H1 (cell line): ENCODE data around the gene SLC25A6. TPM values are rescaled to one million over a fixed set of nuclear protein-coding genes. Genes with fewer than 3 reads are reported as not detected.

Experiments
- CTCF ChIA-PET: fragments of 300-600 bp; sonication (Branson Sonifier 250); formaldehyde crosslinking; loops from one replicate; lab custom pipeline; 2021; ENCODE audit not compliant: partially characterized antibody; lab: Charles Lee
- POLR2A ChIA-PET: fragments of 300-600 bp; sonication (Branson Sonifier 250); formaldehyde crosslinking; loops from one replicate; lab custom pipeline; 2021; ENCODE audit warnings: inconsistent platforms; ENCODE audit not compliant: partially characterized antibody; lab: Charles Lee
- DNase-seq, 2 experiments: peaks; one replicate each; pipeline versions ENCODE4 v3.0.0 to v3.0.0-alpha.2; 2010 to 2022; ENCODE audit warnings: low spot score in 2 of 2, low read depth in 1 of 2, mixed read lengths in 1 of 2
- FAIRE-seq: peaks from 2 replicates; lab custom pipeline; 2011; peaks lifted over from hg19 to GRCh38; lab: Jason Lieb, UNC
- H2AFZ ChIP-seq: 2 replicates; pipeline ENCODE4 v1.8.1; 2012; ENCODE audit warnings: low read length, inconsistent platforms
- H2AK5ac ChIP-seq: 2 replicates; pipeline ENCODE4 v1.6.1; 2013; ENCODE audit warnings: low read depth, low read length
- H2BK120ac ChIP-seq: replicated peaks from 2 replicates; pipeline ENCODE3; 2013; ENCODE audit warnings: low read depth, low read length, inconsistent platforms
- H2BK12ac ChIP-seq: 2 replicates; pipeline ENCODE4 v1.6.1; 2013; ENCODE audit warnings: low read depth, low read length
- H2BK15ac ChIP-seq: 2 replicates; pipeline ENCODE4 v1.6.1; 2013; ENCODE audit warnings: low read length
- H2BK20ac ChIP-seq: 2 replicates; pipeline ENCODE4 v1.6.1; 2013; ENCODE audit warnings: low read length
- H2BK5ac ChIP-seq: 2 replicates; pipeline ENCODE4 v1.6.1; 2013; ENCODE audit warnings: low read depth, low read length
- H3K14ac ChIP-seq: 2 replicates; pipeline ENCODE4 v1.6.1; 2013; ENCODE audit warnings: inconsistent platforms; ENCODE audit not compliant: insufficient read length
- H3K18ac ChIP-seq: 2 replicates; pipeline ENCODE4 v1.6.1; 2013; ENCODE audit warnings: low read length; ENCODE audit errors: extremely low read depth
- H3K23ac ChIP-seq: 2 replicates; pipeline ENCODE4 v1.6.1; 2013; ENCODE audit warnings: inconsistent platforms; ENCODE audit not compliant: insufficient read length
- H3K23me2 ChIP-seq: 2 replicates; pipeline ENCODE4 v1.6.1; 2013; ENCODE audit warnings: low read depth, low read length
- H3K27ac ChIP-seq: 2 replicates; pipeline ENCODE4 v1.6.1; 2011; ENCODE audit warnings: low read depth, low read length, inconsistent platforms
- H3K27me3 ChIP-seq, 4 experiments: replicated peaks in 1 of 4; 1 replicate in 1 of 4; 2 replicates in 3 of 4; pipeline versions ENCODE4 v1.6.1 to v1.8.1; 2011 to 2013; ENCODE audit warnings: low read length in 3 of 4, mild to moderate bottlenecking in 3 of 4, inconsistent platforms in 2 of 4, mixed read lengths in 2 of 4, moderate library complexity in 1 of 4; ENCODE audit not compliant: control insufficient read depth in 3 of 4, insufficient read depth in 3 of 4; ENCODE audit errors: extremely low read depth in 1 of 4
- H3K36me3 ChIP-seq, 4 experiments: 2 replicates each; pipeline versions ENCODE4 v1.6.1 to v1.8.1; 2011 to 2013; ENCODE audit warnings: mild to moderate bottlenecking in 4 of 4, low read length in 3 of 4, moderate library complexity in 2 of 4, control low read depth in 1 of 4, inconsistent platforms in 1 of 4; ENCODE audit not compliant: insufficient read depth in 4 of 4, control insufficient read depth in 2 of 4
- H3K4ac ChIP-seq: replicated peaks from 2 replicates; pipeline ENCODE3; 2013; ENCODE audit warnings: low read length, low read depth, mixed read lengths, inconsistent platforms; ENCODE audit not compliant: insufficient read length
- H3K4me1 ChIP-seq, 4 experiments: replicated peaks in 1 of 4; 1 replicate in 1 of 4; 2 replicates in 3 of 4; pipeline versions ENCODE4 v1.6.1 to v1.8.1; 2011 to 2013; ENCODE audit warnings: low read length in 3 of 4, inconsistent platforms in 2 of 4, mixed read lengths in 1 of 4; ENCODE audit not compliant: insufficient read depth in 4 of 4, control insufficient read depth in 3 of 4
- H3K4me2 ChIP-seq, 2 experiments: 2 replicates each; pipeline versions ENCODE4 v1.6.1 to v1.8.1; 2011 to 2013; ENCODE audit warnings: low read depth in 2 of 2, low read length in 2 of 2, control low read depth in 1 of 2, inconsistent platforms in 1 of 2, mild to moderate bottlenecking in 1 of 2; ENCODE audit not compliant: insufficient read depth in 1 of 2
- H3K4me3 ChIP-seq, 4 experiments: fragments of 200-600, 300-600 bp in 1 of 4; sonication (generic), shearing (Covaris generic), sonication (Bioruptor Twin) in 1 of 4; 2 replicates each; pipeline versions ENCODE4 v1.5.1 to v1.8.1; 2011 to 2016; ENCODE audit warnings: low read length in 4 of 4, low read depth in 3 of 4, control low read depth in 2 of 4, inconsistent platforms in 2 of 4, mild to moderate bottlenecking in 2 of 4, mixed read lengths in 1 of 4, moderate library complexity in 1 of 4; ENCODE audit not compliant: insufficient read depth in 2 of 4; ENCODE audit errors: extremely low read depth in 1 of 4
- H3K56ac ChIP-seq: replicated peaks from 2 replicates; pipeline ENCODE3; 2013; ENCODE audit warnings: low read depth, mild to moderate bottlenecking, mixed read lengths, low read length, inconsistent platforms; ENCODE audit not compliant: insufficient read length
- H3K79me1 ChIP-seq: 2 replicates; pipeline ENCODE4 v1.6.1; 2013; ENCODE audit warnings: low read depth, low read length, control low read depth
- H3K79me2 ChIP-seq, 2 experiments: 2 replicates each; pipeline versions ENCODE4 v1.6.1 to v1.8.1; 2012 to 2013; ENCODE audit warnings: low read length in 2 of 2, mild to moderate bottlenecking in 2 of 2, inconsistent platforms in 1 of 2; ENCODE audit not compliant: insufficient read depth in 2 of 2, control insufficient read depth in 1 of 2
- H3K9ac ChIP-seq, 4 experiments: replicated peaks in 1 of 4; 1 replicate in 1 of 4; 2 replicates in 3 of 4; pipeline versions ENCODE4 v1.6.1 to v1.8.1; 2011 to 2013; ENCODE audit warnings: low read depth in 3 of 4, low read length in 3 of 4, control low read depth in 2 of 4, mild to moderate bottlenecking in 2 of 4, moderate library complexity in 2 of 4, inconsistent platforms in 1 of 4; ENCODE audit errors: extremely low read depth in 1 of 4
- H3K9me3 ChIP-seq, 2 experiments: 2 replicates each; pipeline versions ENCODE4 v1.6.1 to v1.8.1; 2012 to 2013; ENCODE audit warnings: mild to moderate bottlenecking in 2 of 2, moderate library complexity in 2 of 2, control low read depth in 1 of 2, inconsistent platforms in 1 of 2, low read depth in 1 of 2, low read length in 1 of 2, mixed read lengths in 1 of 2; ENCODE audit not compliant: insufficient read depth in 2 of 2
- H4K20me1 ChIP-seq, 2 experiments: replicated peaks in 1 of 2; 2 replicates each; pipeline versions ENCODE3 to v1.8.1; 2011 to 2013; ENCODE audit warnings: inconsistent platforms in 2 of 2, low read length in 2 of 2, mild to moderate bottlenecking in 1 of 2; ENCODE audit not compliant: insufficient read depth in 2 of 2, control insufficient read depth in 1 of 2
- H4K5ac ChIP-seq: 2 replicates; pipeline ENCODE4 v1.6.1; 2013; ENCODE audit warnings: low read length, low read depth, mixed read lengths, inconsistent platforms; ENCODE audit not compliant: insufficient read length
- H4K8ac ChIP-seq: 2 replicates; pipeline ENCODE4 v1.8.0; 2013; ENCODE audit warnings: mild to moderate bottlenecking, moderate library complexity, low read length, inconsistent platforms; ENCODE audit not compliant: insufficient read depth; ENCODE audit errors: extremely low read depth
- H4K91ac ChIP-seq: replicated peaks from 2 replicates; pipeline ENCODE3; 2013; ENCODE audit warnings: low read length, mixed read lengths, inconsistent platforms; ENCODE audit not compliant: insufficient read length
- BACH1 ChIP-seq: IDR thresholded peaks from 2 replicates; pipeline ENCODE4 v1.6.1; 2012; ENCODE audit warnings: low read length, improper control_type of control experiment
- CBX8 ChIP-seq: fragments of 300-800, 300-1000 bp; sonication (generic); IDR thresholded peaks from 2 replicates; pipeline ENCODE4 v1.7.1; 2016; ENCODE audit warnings: low read depth, low read length, borderline replicate concordance
- SP1 ChIP-seq: IDR thresholded peaks from 2 replicates; pipeline ENCODE4 v1.6.1; 2011; ENCODE audit warnings: low read depth, low read length
- SP4 ChIP-seq: IDR thresholded peaks from 2 replicates; pipeline ENCODE4 v1.6.1; 2012; ENCODE audit warnings: low read length, inconsistent platforms
- TCF12 ChIP-seq: IDR thresholded peaks from 2 replicates; pipeline ENCODE4 v1.6.1; 2011; ENCODE audit warnings: low read depth, mild to moderate bottlenecking, low read length
- WGBS, 2 experiments: shearing (Covaris generic) in 1 of 2; methylation state at CpG; one replicate each; pipeline versions ENCODE4 v1.1.6 to v1.1.7; 2013 to 2015; ENCODE audit warnings: low lambda C conversion rate in 2 of 2, mixed read lengths in 2 of 2, inconsistent platforms in 1 of 2, low coverage in 1 of 2, missing lambda C conversion rate in 1 of 2; ENCODE audit not compliant: insufficient replicate concordance in 2 of 2, insufficient coverage in 1 of 2, insufficient read length in 1 of 2; ENCODE audit errors: extremely low coverage in 1 of 2, missing lambda C conversion rate in 1 of 2; 5-methylcytosine and 5-hydroxymethylcytosine counted together
- polyA plus RNA-seq, 7 experiments: library from polyadenylated mRNA; depleted of rRNA in 3 of 7; stranded (reverse) in 5 of 7; unstranded in 2 of 7; fragments of >200 nt in 5 of 7; fragments of 200-250 nt in 2 of 7; gene quantifications; 1 replicate in 5 of 7; 2 replicates in 1 of 7; 4 replicates in 1 of 7; pipeline versions ENCODE4 v1.2.1 to v1.2.3, GENCODE V29; 2011 to 2013; ENCODE audit warnings: missing spikeins in 2 of 7, mixed read lengths in 2 of 7
- total RNA-seq: library from RNA; stranded (reverse); fragmentation: NEBNext Ultra II Directional; extraction: Animal tissue kit (Norgen Biotek cat#: 25700); gene quantifications from 2 replicates; pipeline ENCODE4 v1.2.1, GENCODE V29; 2021
- TF ChIP-seq, protein P1 (sequence below): IDR thresholded peaks from 2 replicates; pipeline ENCODE4 v1.6.1; 2011; ENCODE audit warnings: low read length, improper control_type of control experiment
- TF ChIP-seq, protein P2 (sequence below): IDR thresholded peaks from 2 replicates; pipeline ENCODE4 v1.6.1; 2011; ENCODE audit warnings: low read depth, mild to moderate bottlenecking, low read length; ENCODE audit not compliant: insufficient read depth

Gene SLC25A6
- total and polyA plus RNA-seq, 2 of the 8 experiments (the other 6 are each of a cell fraction or from before 2014, with no cell fraction given), result 487 to 1,220 TPM

DNA sequence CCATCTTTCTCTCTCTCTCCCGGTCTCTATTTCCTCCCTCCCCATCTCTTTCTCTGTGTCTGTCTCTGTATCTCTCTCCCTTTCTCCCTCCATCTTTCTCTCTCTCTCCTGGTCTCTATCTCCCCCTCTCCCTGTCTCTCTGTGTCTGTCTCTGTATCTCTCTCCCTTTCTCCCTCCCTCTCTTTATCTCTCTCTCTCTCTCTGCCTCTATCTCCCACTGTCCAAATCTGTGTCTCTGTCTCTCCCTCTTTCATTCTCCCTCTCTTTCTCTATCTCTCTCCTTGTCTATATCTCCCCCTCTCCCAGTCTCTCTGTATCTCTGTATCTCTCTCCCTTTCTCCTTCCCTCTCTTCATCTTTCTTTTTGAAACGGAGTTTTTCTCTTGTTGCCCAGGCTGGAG is 31.7 kb downstream of the SLC25A6 start:
- Histone ChIP-seq H3K4ac (no peak overlapping the region), H2AK5ac (no peak overlapping the region), H2BK15ac (no peak overlapping the region), H3K27me3 (no peaks in the 10 kb centered on the region; a peak in 1 of 7 replicates), H3K18ac (no peak overlapping the region), H3K27ac (no peak overlapping the region), H3K4me1 (peaks cover 2 to 6% (median 5%) of the 10 kb centered on the region in 4 experiments; a peak in 5 of 7 replicates), H3K4me3 (no peak overlapping the region), H4K5ac (no peak overlapping the region), H2BK5ac (no peak overlapping the region), H2BK120ac (no peak overlapping the region), H2BK20ac (no peak overlapping the region), H3K9ac (no peak overlapping the region), H3K23me2 (no peaks in the 10 kb centered on the region), H3K4me2 (no peak overlapping the region), H3K14ac (no peak overlapping the region), H3K79me1 (no peaks in the 10 kb centered on the region), H4K20me1 (no peaks in the 10 kb centered on the region), H3K23ac (no peak overlapping the region), H4K91ac (no peak overlapping the region), H3K79me2 (no peaks in the 10 kb centered on the region), H2BK12ac (no peak overlapping the region), H3K56ac (no peak overlapping the region), H3K9me3 (peaks cover 0 to 6% of the 10 kb centered on the region in 2 experiments; a peak in 2 of 4 replicates), H4K8ac (no peak overlapping the region)
- no peak for DNase-seq
- CTCF ChIA-PET, result no interaction called here
- POLR2A ChIA-PET, result no interaction called here
- no peak for TF ChIP-seq CBX8
- TF ChIP-seq TCF12, result no peak
- no peak for TF ChIP-seq SP4
- TF ChIP-seq, protein P1, sequence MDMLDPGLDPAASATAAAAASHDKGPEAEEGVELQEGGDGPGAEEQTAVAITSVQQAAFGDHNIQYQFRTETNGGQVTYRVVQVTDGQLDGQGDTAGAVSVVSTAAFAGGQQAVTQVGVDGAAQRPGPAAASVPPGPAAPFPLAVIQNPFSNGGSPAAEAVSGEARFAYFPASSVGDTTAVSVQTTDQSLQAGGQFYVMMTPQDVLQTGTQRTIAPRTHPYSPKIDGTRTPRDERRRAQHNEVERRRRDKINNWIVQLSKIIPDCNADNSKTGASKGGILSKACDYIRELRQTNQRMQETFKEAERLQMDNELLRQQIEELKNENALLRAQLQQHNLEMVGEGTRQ, result no peak
- no peak for TF ChIP-seq BACH1
- TF ChIP-seq, protein P2, sequence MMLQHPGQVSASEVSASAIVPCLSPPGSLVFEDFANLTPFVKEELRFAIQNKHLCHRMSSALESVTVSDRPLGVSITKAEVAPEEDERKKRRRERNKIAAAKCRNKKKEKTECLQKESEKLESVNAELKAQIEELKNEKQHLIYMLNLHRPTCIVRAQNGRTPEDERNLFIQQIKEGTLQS, result no peak
- no peak for TF ChIP-seq SP1
- TF ChIP-seq, all 59 proteins: peak for 0
- no peak for FAIRE-seq
- H3K36me3 ChIP-seq, result peaks cover 0 to 9% (median 4%) of the 10 kb centered on the region in 4 experiments; a peak in 2 of 8 replicates
- WGBS, 2 experiments, result 100% methylated on average over 2 of the region's 2 CpGs; no CpG with 5 or more reads in 1 of the 2 experiments
- H2AFZ ChIP-seq, result no peak overlapping the region
